Activated CD8-positive, alpha-beta memory T cell treated with anti-CD3 and anti-CD28 coated beads for 36 hours (primary cell): ENCODE data around the gene TTF1. TPM values are rescaled to one million over a fixed set of nuclear protein-coding genes. Genes with fewer than 3 reads are reported as not detected.

Source experiments
- CTCF ChIA-PET: fragments of 350-600 bp; sonication (Branson Sonifier 250); formaldehyde crosslinking; loops from one replicate; lab custom pipeline; 2021; ENCODE audit warnings: antibody characterized with exemption; lab: Charles Lee
- POLR2A ChIA-PET: fragments of 350-600 bp; sonication (Branson Sonifier 250); formaldehyde crosslinking; loops from one replicate; lab custom pipeline; 2021; ENCODE audit warnings: antibody characterized with exemption; lab: Charles Lee
- total RNA-seq, 2 experiments: library from RNA; stranded (reverse); gene quantifications; one replicate each; pipeline ENCODE4 v1.2.3, GENCODE V29; 2021

The TTF1 gene
- total RNA-seq, 2 experiments from 2014 or later: 30.8 to 30.9 TPM

GRCh38 chr9:132418726-132419363, 12.2 kb upstream of the TTF1 start:
- ChIA-PET POLR2A (no interaction called here), CTCF (no interaction called here)

GRCh38 chr9:132415181-132415580, 8.5 kb upstream of the TTF1 start:
- ChIA-PET POLR2A (no interaction called here), CTCF (interaction anchor here (1.1 to 1.9 kb wide), 2 partner anchors 8 to 160 kb away, joined by 3 to 9 read pairs; no protein-coding TSS in a partner anchor)

- ChIA-PET CTCF (interaction anchor here (1.1 to 1.9 kb wide), 2 partner anchors 8 to 160 kb away, joined by 3 to 9 read pairs; no protein-coding TSS in a partner anchor), POLR2A (no interaction called here)
Measured at GRCh38 chr9:132414731-132415130, 8.1 kb upstream of the TTF1 start.

- CTCF ChIA-PET: interaction anchor here (1.1 to 1.9 kb wide), 2 partner anchors 9 to 161 kb away, joined by 3 to 9 read pairs; no protein-coding TSS in a partner anchor
- POLR2A ChIA-PET: no interaction called here
Measured at GRCh38 chr9:132413926-132414325, 7.3 kb upstream of the TTF1 start.

GRCh38 chr9:132412089-132412488, 5.4 kb upstream of the TTF1 start:
- ChIA-PET POLR2A (no interaction called here), CTCF (interaction anchor here (0.7 to 1.6 kb wide), 5 partner anchors 11 to 190 kb away, joined by 3 to 5 read pairs (median 3); no protein-coding TSS in a partner anchor)

- CTCF ChIA-PET: interaction anchor here (1.0 to 1.6 kb wide), 4 partner anchors 17 to 391 kb away, joined by 3 to 5 read pairs (median 4); partner anchors contain the start of gene DDX31
- POLR2A ChIA-PET: interaction anchor here (1.5 kb wide), 1 partner anchor 61 kb away, joined by 6 read pairs; no protein-coding TSS in a partner anchor
Measured at GRCh38 chr9:132411091-132411508, 4.5 kb upstream of the TTF1 start.

GRCh38 chr9:132410642-132411041, 4.0 kb upstream of the TTF1 start:
- ChIA-PET CTCF (interaction anchor here (1.0 to 1.6 kb wide), 5 partner anchors 17 to 392 kb away, joined by 3 to 5 read pairs (median 4); partner anchors contain the start of gene DDX31), POLR2A (interaction anchor here (0.5 to 1.5 kb wide), 5 partner anchors 10 to 1717 kb away, joined by 3 to 7 read pairs (median 5); partner anchors contain the start of genes EXOSC2 and SETX)

- ChIA-PET CTCF (interaction anchor here (1.0 to 1.6 kb wide), 5 partner anchors 16 to 392 kb away, joined by 3 to 5 read pairs (median 4); partner anchors contain the start of gene DDX31), POLR2A (interaction anchor here (0.5 to 1.5 kb wide), 5 partner anchors 10 to 1716 kb away, joined by 3 to 7 read pairs (median 5); partner anchors contain the start of genes EXOSC2 and SETX)
Measured at GRCh38 chr9:132409828-132410528, 3.3 kb upstream of the TTF1 start, which contains the start of gene CFAP77. CFAP77 (plus strand) TSS chr9:132410211; CDS start chr9:132410272, 61 bp downstream.

GRCh38 chr9:132408521-132408920, 1.9 kb upstream of the TTF1 start:
- POLR2A ChIA-PET: no interaction called here
- CTCF ChIA-PET: interaction anchor here (0.6 kb wide), 1 partner anchor 444 kb away, joined by 3 read pairs; no protein-coding TSS in a partner anchor

- CTCF ChIA-PET: no interaction called here
- POLR2A ChIA-PET: no interaction called here
Measured at GRCh38 chr9:132407196-132407595, 556 bp upstream of the TTF1 start.

GRCh38 chr9:132404228-132404881, 2.3 kb downstream of the TTF1 start:
- CTCF ChIA-PET: interaction anchor here (1.0 kb wide), 1 partner anchor 54 kb away, joined by 3 read pairs; no protein-coding TSS in a partner anchor
- POLR2A ChIA-PET: interaction anchor here (0.8 kb wide), 1 partner anchor 49 kb away, joined by 5 read pairs; the partner anchor contains the start of gene SETX

- CTCF ChIA-PET: no interaction called here
- POLR2A ChIA-PET: no interaction called here
Measured at GRCh38 chr9:132401824-132402223, 4.8 kb downstream of the TTF1 start.

GRCh38 chr9:132395560-132395959, 11.1 kb downstream of the TTF1 start:
- CTCF ChIA-PET: no interaction called here
- POLR2A ChIA-PET: no interaction called here

GRCh38 chr9:132391449-132391848, 15.2 kb downstream of the TTF1 start:
- ChIA-PET CTCF (no interaction called here), POLR2A (no interaction called here)

- CTCF ChIA-PET: no interaction called here
- POLR2A ChIA-PET: no interaction called here
Measured at GRCh38 chr9:132390966-132391365, 15.7 kb downstream of the TTF1 start.

- ChIA-PET CTCF (no interaction called here), POLR2A (no interaction called here)
Measured at GRCh38 chr9:132387133-132387532, 19.5 kb downstream of the TTF1 start.

- ChIA-PET POLR2A (interaction anchor here (0.6 kb wide), 1 partner anchor 31 kb away, joined by 6 read pairs; no protein-coding TSS in a partner anchor), CTCF (no interaction called here)
Measured at GRCh38 chr9:132384376-132384775, 22.3 kb downstream of the TTF1 start.

- ChIA-PET POLR2A (no interaction called here), CTCF (no interaction called here)
Measured at GRCh38 chr9:132383462-132383883, 23.2 kb downstream of the TTF1 start.

- POLR2A ChIA-PET: no interaction called here
- CTCF ChIA-PET: no interaction called here
Measured at GRCh38 chr9:132381966-132382541, 24.6 kb downstream of the TTF1 start.
